ENCODE results near the gene SRSF7.
A peak's percentile ranks its signal among the peaks of the same experiment; 100 is the strongest.

GRCh38 chr2:38750891-38751595 lies at the start of gene SRSF7:
- TF ChIP-seq CTCF (IDR thresholded peaks at IDR 0.05; ENCODE audit: low read depth, low read length, missing input control) = no peak
- peak in 1 of 2 donors; percentile 67 for TF ChIP-seq JUND (IDR thresholded peaks at IDR 0.05)
- TF ChIP-seq REST (IDR thresholded peaks at IDR 0.05) = peak; percentile 97
- peak; percentile 18 for TF ChIP-seq ZBTB33 (IDR thresholded peaks at IDR 0.05)
- TF ChIP-seq MAX (IDR thresholded peaks at IDR 0.05) = peak; percentile 89
- TF ChIP-seq GABPA (IDR thresholded peaks at IDR 0.05 in 1 of 2, conservative IDR thresholded peaks at IDR 0.05 in 1 of 2) = peak; percentile 33 to 87
- peak; percentile 70 for TF ChIP-seq RXRA (IDR thresholded peaks at IDR 0.05)
- TF ChIP-seq FOXA1 (IDR thresholded peaks at IDR 0.05) = no peak
- TF ChIP-seq RAD21 (IDR thresholded peaks at IDR 0.05) = peak; percentile 31 to 52
- peak; percentile 99 for TF ChIP-seq YY1 (IDR thresholded peaks at IDR 0.05)
- TF ChIP-seq TAF1 (conservative IDR thresholded peaks at IDR 0.05) = peak; percentile 100
